A673 (cell line): ENCODE results near the gene PBX1. TPM values are rescaled to one million over a fixed set of nuclear protein-coding genes. Genes with fewer than 3 reads are reported as not detected.

Experiments
- BruUV-seq: library from RNA; stranded (reverse); fragments of 400-500 nt; replicated peaks from 2 replicates; lab custom pipeline; 2021; lab: Mats Ljungman, UMichigan
- CTCF ChIA-PET: fragments of 300-600 bp; sonication (Branson Sonifier 250); formaldehyde crosslinking; loops from one replicate; lab custom pipeline; 2022; ENCODE audit warnings: antibody characterized with exemption; lab: Charles Lee
- POLR2A ChIA-PET: fragments of 300-600 bp; sonication (Branson Sonifier 250); formaldehyde crosslinking; loops from one replicate; lab custom pipeline; 2022; ENCODE audit warnings: antibody characterized with exemption; ENCODE audit not compliant: low non-redundant PET; lab: Charles Lee
- DNase-seq: peaks from one replicate; pipeline ENCODE4 v3.0.0-alpha.2; 2015; ENCODE audit warnings: low spot score
- H3K27ac ChIP-seq: fragments of 200-600 bp; sonication (generic); 2 replicates; pipeline ENCODE4 v1.5.1; 2016; ENCODE audit warnings: mixed run types, low read depth, mild to moderate bottlenecking, mixed read lengths, antibody characterized with exemption, low read length; ENCODE audit not compliant: poor library complexity, severe bottlenecking
- H3K27me3 ChIP-seq: fragments of 200-600 bp; sonication (generic); replicated peaks from 2 replicates; pipeline ENCODE4 v1.6.1; 2017; ENCODE audit warnings: mixed run types, low read depth, mild to moderate bottlenecking, mixed read lengths, antibody characterized with exemption, low read length; ENCODE audit not compliant: insufficient read depth, poor library complexity
- H3K36me3 ChIP-seq: fragments of 200-600 bp; sonication (generic); 2 replicates; pipeline ENCODE4 v1.6.1; 2016; ENCODE audit warnings: mixed run types, mild to moderate bottlenecking, mixed read lengths, antibody characterized with exemption, low read length; ENCODE audit not compliant: insufficient read depth, poor library complexity, severe bottlenecking
- H3K4me1 ChIP-seq: fragments of 200-600 bp; sonication (generic); 2 replicates; pipeline ENCODE4 v1.6.1; 2017; ENCODE audit warnings: mixed run types, mild to moderate bottlenecking, mixed read lengths, antibody characterized with exemption, low read length; ENCODE audit not compliant: insufficient read depth, poor library complexity, severe bottlenecking
- H3K4me3 ChIP-seq: fragments of 200-600 bp; sonication (generic); 2 replicates; pipeline ENCODE4 v1.5.1; 2016; ENCODE audit warnings: low read depth, mixed run types, mild to moderate bottlenecking, mixed read lengths, low read length; ENCODE audit not compliant: poor library complexity, severe bottlenecking
- H3K9me3 ChIP-seq: fragments of 200-600 bp; sonication (generic); 2 replicates; pipeline ENCODE4 v1.6.1; 2016; ENCODE audit warnings: mixed run types, low read depth, mild to moderate bottlenecking, mixed read lengths, antibody characterized with exemption, low read length; ENCODE audit not compliant: poor library complexity, severe bottlenecking
- EZH2 ChIP-seq: fragments of 200-600 bp; sonication (generic); IDR thresholded peaks from 2 replicates; pipeline ENCODE4 v1.6.1; 2017; ENCODE audit warnings: borderline replicate concordance, low read depth, mild to moderate bottlenecking, mixed read lengths, antibody characterized with exemption, low read length; ENCODE audit not compliant: poor library complexity, severe bottlenecking
- intact Hi-C: fragments of 100-400 bp; cut with micrococcal nuclease; formaldehyde crosslinking; loops from one replicate; pipeline ENCODE4 v1.10.0; 2022; ENCODE audit not compliant: unreplicated experiment
- total RNA-seq: library from RNA; stranded (reverse); gene quantifications from 2 replicates; pipeline ENCODE4 v1.2.3, GENCODE V29; 2021
- TF ChIP-seq, protein P1 (sequence below): fragments of 300-800, 200-600 bp; sonication (generic); conservative IDR thresholded peaks from 2 replicates; pipeline ENCODE4 v1.5.1; 2017; ENCODE audit warnings: low read depth, mild to moderate bottlenecking, antibody characterized with exemption, low read length, moderate library complexity, mixed read lengths

Gene PBX1
- total RNA-seq, 1 experiment from 2014 or later: 51.5 TPM

DNA sequence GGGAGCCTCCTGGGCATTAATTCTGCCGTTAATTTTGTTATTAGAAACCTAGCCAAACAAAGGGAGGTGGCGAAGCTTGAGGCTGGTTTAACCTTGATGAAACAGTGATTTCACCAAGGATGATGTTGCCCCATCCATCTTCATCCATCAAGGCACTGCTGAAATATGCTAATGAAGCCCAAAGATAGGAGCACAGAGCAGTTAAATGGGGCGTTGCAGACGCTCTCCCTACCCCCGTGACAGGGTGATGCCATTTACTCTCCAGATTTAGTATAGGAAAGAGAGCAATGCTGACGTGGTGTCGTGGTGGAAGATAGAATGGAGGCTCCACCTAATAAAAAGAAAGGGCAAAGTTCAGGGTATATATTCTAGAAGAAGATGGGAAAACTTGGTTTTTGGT, 84.0 kb downstream of the PBX1 start:
- no peaks in the 10 kb centered on the region for H3K27me3 ChIP-seq
- H3K9me3 ChIP-seq: no peaks in the 10 kb centered on the region
- ChIA-PET CTCF (no interaction called here), POLR2A (no interaction called here)
- H3K27ac ChIP-seq: no peak overlapping the region
- H3K36me3 ChIP-seq: no peaks in the 10 kb centered on the region
- BruUV-seq: no TSS peak
- H3K4me1 ChIP-seq: peaks cover 40% of the 10 kb centered on the region
- intact Hi-C loops: no loop called here
- DNase-seq: no peak
- H3K4me3 ChIP-seq: no peak overlapping the region
- TF ChIP-seq EZH2: no peak
- TF ChIP-seq, protein P1, sequence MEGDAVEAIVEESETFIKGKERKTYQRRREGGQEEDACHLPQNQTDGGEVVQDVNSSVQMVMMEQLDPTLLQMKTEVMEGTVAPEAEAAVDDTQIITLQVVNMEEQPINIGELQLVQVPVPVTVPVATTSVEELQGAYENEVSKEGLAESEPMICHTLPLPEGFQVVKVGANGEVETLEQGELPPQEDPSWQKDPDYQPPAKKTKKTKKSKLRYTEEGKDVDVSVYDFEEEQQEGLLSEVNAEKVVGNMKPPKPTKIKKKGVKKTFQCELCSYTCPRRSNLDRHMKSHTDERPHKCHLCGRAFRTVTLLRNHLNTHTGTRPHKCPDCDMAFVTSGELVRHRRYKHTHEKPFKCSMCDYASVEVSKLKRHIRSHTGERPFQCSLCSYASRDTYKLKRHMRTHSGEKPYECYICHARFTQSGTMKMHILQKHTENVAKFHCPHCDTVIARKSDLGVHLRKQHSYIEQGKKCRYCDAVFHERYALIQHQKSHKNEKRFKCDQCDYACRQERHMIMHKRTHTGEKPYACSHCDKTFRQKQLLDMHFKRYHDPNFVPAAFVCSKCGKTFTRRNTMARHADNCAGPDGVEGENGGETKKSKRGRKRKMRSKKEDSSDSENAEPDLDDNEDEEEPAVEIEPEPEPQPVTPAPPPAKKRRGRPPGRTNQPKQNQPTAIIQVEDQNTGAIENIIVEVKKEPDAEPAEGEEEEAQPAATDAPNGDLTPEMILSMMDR: no peak

DNA sequence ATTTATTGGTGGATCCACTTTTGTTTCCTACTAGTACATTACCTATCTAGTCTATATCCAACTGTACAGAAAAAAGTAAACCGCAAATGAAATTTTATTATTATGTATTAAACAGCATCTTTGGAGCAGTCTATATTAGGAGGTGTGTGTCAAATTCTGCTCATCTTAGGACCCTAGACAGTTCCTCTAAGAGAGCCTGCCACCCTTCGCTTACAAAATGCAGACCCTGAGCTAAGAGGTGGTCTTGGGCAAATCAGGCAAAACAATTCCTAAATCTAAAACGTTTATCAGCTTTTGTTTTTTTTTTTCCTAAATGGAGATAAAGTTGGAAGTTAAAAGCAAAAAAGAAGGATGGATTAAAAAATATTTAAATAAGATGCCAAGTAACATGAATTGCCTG, 85.3 kb downstream of the PBX1 start:
- no peak for DNase-seq
- no peaks in the 10 kb centered on the region for H3K27me3 ChIP-seq
- ChIA-PET POLR2A (no interaction called here), CTCF (no interaction called here)
- H3K4me1 ChIP-seq: peaks cover 52% of the 10 kb centered on the region
- H3K4me3 ChIP-seq: peak overlapping the region; percentile 2
- H3K9me3 ChIP-seq: no peaks in the 10 kb centered on the region
- no peaks in the 10 kb centered on the region for H3K36me3 ChIP-seq
- TF ChIP-seq EZH2: no peak
- TF ChIP-seq, protein P1: no peak
- no TSS peak for BruUV-seq
- H3K27ac ChIP-seq: peak overlapping the region; percentile 87
- intact Hi-C loops: no loop called here

DNA sequence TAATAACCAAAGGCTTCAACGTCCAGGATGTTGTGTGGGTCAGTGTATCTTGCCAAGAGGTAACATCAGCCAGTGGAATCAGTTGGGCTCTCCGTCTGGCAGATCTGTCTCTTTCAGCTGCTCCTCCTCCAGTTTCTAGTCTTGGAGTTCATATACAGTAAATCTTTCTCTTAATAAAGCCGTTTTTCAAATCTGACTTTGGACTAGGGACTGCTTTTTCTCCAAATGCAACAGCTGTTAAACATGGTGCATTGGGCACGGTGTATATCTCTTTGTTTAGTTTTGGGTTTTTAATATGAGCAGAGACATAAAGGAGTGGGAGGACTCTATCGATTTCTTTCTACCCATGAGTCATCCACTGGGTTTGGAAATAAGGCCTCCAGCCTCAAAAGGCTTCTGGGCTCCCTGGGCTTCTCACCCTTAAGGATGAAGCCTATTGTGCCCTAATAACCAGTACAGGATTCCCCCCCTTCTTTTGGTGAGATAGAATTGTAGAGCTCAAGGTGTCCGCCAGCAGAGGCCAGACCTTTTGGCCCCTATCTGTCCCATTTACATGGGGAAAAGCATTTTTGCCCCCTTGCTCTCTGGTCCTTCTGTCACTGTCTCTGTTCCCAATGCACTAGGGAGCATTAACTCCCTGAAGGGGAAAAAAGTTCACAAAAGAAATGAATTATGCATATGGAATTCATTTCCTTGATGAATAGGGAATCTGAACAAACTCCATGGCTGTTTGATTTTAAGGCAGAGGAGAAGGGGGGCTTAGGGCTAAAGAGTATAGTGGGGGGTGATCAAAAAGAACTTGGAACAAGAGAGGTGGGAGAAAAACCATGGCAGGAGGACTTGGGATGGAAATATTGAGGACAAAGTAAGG, 86.0 kb downstream of the PBX1 start:
- H3K36me3 ChIP-seq: no peaks in the 10 kb centered on the region
- ChIA-PET CTCF (no interaction called here), POLR2A (no interaction called here)
- peak overlapping the region; percentile 87 for H3K27ac ChIP-seq
- H3K9me3 ChIP-seq: no peaks in the 10 kb centered on the region
- peak; percentile 86 for DNase-seq
- no peak for TF ChIP-seq EZH2
- TF ChIP-seq, protein P1: no peak
- H3K27me3 ChIP-seq: no peaks in the 10 kb centered on the region
- intact Hi-C loops: no loop called here
- H3K4me1 ChIP-seq: peaks cover 60% of the 10 kb centered on the region
- peak overlapping the region; percentile 2 for H3K4me3 ChIP-seq
- TSS peak; percentile 66 for BruUV-seq
